Kasumi-1 (cell line): ENCODE measurements around the gene TMEM217.

ENCODE experiments used
- DNase-seq, 2 experiments: peaks; one replicate each; lab custom pipeline; 2025; lab: John Stamatoyannopoulos, UW

Gene TMEM217

DNA sequence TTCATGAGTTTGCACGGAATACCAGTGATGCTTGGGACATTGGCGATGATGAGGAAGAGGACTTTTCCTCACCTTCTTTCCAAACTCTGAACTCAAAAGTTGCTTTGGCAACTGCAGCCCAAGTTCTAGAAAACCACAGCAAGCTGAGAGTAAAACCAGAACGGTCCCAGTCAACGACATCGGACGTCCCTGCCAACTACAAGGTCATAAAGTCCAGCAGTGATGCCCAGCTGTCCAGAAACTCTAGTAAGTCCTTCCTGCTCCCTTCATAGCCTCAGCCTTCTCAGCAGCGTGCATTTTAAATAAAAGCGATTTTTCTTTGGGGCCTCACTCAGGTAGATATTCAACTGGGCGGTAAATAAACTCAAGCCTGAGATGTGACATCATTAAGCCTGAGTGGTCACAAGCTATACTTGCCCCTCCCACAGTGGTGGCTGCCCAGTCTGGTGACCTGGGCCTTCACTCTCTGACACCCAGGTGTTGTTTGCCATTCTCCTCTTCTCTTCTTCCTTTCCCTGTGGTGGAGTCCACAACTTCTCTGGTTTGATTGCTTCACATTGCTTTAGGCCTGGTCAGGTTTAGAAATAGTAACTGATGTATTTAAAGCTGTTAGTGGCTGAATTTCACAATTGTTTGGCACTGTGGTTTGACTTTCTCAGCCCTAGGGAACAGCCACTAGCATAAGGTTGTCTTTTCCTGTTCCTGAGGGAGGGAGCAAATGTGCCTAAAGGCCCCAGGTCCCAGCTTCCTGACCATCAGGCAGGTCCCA, 21.6 kb upstream of the TMEM217 start:
- peak; percentile 76 to 79 for DNase-seq

DNA sequence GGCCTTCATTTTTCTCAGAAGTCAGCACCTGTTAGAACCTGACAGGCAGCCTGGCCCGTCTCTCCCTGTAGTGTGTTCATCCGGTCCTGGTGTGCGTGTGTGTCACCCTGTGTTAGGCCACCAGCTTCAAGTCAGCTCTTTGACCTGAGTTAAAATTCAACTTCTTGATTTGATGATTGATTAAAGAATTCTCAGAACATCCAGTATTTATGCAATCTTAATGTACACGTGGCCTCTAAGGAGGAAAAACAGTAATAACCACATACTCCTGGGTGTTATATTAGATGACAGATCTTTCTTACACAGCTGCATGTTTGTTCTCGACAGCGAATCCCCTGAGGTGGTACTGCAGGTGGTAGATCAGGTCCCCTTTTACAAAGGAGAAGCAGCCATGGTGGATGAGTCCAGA, 19.1 kb upstream of the TMEM217 start:
- no peak for DNase-seq

DNA sequence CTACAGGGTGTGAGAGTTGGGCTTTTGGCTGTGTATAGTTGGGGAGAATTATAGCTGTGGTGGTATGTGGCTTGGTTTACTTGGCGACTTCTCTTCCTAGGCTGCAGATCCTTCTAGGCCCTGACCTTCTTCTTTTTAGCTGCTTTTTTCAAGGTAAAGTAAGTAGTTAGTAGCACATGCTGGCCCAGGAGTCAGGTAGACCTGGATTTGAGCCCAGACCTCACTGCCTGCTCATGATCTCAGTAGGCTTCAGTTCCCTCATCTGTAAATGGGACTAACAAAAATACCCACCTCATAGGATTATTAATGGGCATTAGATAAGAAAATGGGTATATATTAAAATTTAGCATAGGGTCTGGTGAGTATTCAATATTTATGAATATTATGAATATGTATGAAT, 17.4 kb upstream of the TMEM217 start:
- DNase-seq = no peak

DNA sequence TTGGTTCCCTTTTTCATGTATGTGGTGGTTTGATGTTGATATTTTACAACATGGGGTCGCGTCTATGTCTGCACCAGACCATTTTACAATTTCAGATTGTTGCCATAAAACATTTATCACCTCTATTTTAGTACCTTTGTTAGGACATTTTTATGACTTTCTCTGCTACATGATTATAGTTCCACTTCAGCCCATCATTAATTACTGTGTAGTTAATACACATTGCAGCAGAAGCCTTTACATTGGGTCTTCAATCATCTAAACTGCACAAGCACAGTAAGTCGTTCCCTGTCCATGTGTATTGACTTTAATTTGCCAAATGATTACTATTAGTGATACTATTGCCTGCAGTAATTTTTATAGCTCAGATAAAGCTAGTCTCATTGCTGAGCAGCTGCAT, 15.7 kb upstream of the TMEM217 start:
- DNase-seq = no peak

DNA sequence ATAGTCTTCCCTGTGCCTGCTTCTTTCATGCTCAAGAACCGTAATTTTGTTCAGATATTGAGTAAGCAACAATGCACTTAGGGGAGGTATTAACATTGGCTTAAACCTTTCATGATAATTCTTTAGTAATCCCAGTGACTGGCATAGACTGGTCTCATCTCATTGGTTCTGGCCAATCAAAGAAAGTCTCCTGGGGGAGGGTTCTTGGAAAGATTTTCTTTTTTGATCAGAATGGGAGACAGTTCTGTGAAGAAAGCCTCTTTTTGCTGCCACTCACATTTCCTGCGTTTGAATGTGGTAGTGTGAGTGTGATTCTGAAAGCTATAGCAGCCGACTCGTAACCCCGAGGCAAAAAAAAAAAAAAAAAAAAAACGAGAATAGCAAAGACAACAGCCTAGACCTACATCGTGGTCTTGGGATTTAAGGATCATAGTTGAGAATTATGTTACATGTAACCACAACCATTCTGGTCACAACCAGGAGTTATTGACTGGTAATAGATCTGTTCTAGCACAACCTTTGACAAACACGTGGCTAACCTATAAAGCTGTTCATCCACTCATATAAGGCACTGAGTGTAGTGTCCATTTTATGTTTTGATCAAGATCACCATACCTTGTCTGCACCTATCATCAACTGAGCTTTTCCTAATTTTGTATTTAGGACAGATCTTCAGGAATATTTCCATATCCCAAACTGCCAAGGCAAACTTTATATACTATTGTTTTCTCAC, 15.1 kb upstream of the TMEM217 start:
- no peak for DNase-seq

DNA sequence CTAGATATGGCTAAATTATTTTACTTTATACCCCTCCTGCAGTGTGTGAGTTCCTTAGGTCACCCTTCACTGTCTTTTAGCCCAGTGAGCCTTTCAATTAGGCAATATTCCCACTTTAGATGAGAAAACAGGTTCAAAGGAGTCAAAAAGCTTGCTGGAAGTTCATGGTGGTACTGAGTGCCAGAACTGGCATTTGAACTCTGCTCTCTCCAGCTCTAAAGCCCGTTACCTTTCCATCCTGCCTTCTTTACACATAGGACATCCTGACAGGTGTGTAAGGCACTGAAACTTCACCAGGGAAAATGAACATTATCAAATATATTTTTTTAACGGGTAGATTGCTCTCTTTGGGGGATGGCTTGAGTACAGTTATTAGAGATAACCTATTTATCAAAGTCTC, 11.2 kb upstream of the TMEM217 start:
- DNase-seq = no peak

DNA sequence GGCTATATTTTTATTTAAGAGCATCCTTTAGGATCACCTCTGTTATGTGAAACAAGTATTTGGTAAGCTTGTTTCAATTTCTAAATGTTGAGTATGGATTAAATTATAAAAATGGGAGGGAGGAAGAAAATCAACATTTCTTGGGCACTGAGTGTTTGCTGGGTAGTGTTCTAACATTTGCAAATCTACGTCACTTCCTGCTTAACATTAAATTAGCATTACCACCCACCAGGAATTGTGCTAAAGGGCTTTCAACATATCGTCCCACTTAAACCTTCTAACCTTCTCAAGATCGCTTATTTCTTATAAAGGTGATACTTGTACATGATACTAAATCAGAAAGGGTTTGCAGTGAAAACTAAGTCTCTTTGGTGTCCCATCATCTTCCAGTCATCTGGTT, 7.9 kb upstream of the TMEM217 start:
- DNase-seq = no peak

DNA sequence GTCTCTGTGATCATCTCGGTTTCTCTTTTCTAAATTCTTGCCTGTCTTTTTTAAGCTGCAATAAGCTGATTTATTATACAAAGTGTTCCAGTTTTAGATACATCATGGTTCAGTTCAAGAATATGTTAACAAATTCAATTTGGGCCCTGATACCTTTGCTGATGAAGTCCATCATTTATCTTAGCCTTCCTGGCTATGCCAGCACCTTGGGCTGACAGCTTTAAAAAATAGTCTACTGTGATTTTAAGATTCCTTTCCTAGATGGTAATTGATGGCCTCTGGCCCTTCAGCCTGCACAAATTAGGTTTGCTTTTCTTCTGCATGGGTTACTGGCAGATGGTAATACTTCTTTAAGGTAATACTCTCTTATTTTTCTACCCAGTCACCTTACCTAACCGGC, 7.1 kb upstream of the TMEM217 start:
- no peak for DNase-seq

DNA sequence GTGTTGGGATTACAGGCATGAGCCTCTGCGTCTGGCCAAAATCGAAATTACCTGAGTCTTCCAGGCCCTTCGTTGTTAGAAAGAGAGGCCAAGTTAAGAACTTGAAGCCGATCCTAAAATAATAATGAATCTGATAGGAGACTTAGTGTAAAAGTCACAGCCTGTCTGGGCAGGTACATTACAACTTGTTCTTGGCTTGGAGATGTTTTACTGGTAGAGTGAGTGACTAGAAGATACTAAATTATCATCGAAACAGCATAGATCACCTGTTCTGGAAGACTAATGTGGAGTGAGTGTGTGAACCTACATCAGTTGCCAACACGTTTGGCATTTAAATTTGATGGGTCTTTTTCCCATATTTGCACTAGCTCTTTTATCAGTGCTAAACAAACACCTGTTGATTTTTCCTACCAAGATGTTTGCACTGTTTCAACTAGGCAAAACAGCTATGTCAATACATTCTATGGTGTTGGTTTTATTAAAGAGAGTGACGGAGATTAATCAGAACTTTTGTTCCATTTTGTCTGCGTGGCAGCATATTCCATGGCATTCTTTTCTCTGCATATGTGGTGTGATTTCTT, 4.6 kb upstream of the TMEM217 start:
- no peak for DNase-seq

DNA sequence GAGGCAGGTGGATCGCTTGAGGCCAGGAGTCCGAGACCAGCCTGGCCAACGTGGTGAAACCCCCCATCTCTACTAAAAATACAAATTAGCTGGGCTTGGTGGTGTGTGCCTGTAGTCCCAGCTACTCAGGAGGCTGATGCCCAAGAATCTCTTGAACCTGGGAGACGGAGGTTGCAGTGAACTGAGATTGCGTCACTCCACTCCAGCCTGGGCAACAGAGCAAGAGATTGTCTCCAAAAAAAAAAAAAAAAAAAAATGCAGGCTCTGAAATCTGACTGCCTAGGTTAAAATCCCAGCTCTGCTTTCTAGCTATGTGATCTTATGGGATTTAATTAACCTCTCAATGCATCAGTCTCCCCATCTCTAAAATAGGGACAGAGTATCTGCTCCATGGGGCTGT, 3.3 kb upstream of the TMEM217 start:
- DNase-seq = no peak

DNA sequence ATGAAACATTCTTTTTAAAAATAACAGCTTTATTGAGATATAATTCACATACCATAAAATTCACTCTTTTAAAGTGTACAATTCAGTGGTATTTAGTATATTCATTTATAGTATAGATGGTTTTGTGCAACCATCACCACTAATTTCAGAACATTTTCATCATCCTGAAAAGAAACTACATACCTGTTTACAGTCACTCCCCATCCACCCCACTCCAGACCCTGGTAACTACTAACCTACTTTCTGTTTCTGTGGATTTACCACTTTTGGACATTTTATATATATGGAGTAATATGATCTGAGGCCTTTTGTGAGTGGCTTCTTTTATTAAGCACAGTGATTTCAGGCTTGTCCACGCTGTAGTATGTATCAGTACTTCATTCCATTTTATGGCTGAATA, 2.5 kb upstream of the TMEM217 start:
- no peak for DNase-seq

DNA sequence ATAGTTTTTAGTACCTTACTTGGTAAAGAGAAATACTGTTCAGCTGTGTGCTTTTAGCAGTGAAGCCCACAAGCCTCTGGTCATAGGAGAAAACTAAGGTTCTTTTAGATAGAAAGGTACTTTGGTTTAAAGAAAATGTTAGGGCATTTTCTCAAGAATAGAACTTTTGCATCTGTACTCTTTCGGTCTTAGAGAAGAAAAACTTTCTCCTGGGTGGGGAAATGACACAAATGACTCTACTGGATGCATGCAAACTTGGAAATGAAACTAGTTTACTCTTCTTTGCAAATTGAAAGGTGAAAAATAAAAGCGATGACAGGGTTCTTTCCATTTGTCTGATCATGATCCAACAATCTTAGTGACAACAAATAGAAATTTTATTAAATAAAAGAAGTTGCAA, 2.1 kb upstream of the TMEM217 start:
- no peak for DNase-seq

DNA sequence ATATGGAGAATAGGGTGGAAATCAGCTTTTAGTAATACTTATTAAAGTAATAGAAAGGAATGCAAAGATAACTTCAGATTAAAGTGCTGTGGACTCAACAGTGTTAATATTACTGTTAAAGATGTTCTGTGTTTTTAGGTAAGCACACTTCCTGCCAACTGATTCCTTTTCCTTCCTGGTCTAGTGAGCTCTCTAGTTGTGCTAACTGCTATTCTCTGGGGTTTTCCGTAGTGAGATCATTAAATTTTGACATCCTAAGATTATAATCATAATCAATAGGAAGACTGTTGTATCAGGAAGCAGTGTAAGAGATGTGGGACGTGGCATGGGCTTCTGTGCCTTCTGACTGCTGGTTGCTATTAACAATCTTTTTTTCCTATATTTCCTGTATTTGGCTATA, 1.2 kb upstream of the TMEM217 start:
- DNase-seq = peak; percentile 24 to 56

DNA sequence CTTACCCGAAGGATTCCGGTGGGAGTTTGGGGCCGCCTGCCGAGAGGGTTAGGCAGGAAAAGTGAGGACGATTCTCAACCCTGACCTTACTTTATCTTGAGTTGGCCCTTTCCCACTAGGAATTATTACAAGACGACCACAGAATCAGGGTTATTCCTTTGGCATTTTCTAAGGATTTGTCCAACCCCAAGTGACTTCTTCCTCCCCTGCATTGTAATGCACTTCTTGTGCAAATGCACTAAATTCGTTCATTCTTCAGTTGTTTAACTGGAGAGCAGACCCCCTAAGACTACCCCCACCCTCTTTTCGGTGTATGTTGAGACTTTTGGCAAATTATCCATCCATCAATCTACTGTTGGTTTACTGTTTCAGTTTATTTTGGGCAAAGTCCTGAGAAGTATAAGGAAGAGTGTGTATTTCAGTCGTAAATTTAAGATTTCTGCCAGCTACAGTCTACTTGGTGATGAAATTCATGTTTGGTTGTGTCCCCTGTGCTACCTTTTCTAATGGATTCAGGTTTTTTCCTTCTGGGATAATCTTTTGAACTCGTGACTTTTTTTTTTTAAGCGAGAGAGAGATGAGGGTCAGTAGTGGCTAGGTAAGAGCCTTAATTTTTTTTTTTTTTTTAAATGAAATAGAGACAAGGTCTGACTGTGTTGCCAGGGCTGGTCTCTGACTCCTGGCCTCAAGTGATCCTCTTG, 611 bp upstream of the TMEM217 start:
- no peak for DNase-seq

DNA sequence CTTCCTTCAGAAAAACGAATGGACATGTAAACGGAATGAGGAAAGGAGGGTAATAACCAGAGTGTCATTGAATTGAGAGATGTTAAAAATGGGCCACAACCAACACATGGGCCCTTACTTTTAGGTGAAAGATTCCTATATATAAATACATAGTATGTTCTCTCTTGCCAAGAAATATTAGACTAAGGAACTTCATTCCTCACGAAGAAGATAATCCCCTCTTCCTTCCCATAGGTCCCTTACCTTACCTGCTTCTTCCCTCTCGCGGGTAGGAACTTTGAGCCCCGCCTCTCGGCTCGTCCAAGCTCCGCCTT, 667 bp downstream of the TMEM217 start:
- no peak for DNase-seq

DNA sequence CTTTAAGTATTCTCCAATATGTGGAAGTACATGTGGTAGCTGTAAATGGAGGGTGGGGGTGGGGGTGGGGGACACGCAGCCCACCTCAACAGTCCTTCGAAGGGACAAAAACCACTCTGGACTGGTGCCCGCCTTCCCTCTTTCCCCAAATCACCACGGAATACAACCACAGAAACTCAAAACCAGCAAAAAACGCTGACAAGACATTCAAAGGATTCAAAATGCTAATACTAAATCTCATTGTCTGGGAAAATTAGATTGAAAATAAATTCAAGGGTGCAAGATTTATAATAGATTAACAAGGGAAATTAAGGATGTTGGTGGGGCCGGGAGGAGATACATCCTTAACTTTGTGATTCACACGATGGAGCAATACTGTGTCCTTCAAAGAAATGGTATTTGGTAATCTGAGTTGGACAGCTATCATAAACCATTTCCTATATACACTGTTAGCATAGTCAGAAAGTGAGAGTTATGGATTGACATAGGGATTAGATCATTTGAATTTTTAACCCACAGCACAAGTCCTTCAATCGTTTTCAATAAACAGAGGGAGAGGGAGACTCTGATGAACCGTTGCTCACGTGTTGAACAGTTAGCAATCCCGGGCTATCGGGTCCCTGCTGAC, 1.1 kb downstream of the TMEM217 start:
- no peak for DNase-seq

DNA sequence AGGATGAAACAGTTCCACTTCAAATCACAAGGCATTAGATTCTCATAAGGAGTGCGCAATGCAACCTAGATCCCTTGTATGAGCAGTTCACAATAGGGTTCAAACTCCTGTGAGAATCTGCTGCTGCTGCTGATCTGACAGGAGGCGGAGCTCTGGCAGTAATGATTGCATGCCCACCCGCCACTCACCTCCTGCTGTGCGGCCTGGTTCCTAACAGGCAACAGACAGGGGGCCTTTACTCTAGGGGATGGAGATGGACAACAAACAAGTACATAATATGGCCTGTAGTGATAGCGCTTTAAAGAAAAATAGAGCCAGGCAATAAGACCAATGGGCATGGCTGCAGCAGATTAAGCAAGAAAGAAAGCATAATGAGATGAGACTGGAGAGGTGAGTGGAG, 3.1 kb downstream of the TMEM217 start:
- DNase-seq = no peak

DNA sequence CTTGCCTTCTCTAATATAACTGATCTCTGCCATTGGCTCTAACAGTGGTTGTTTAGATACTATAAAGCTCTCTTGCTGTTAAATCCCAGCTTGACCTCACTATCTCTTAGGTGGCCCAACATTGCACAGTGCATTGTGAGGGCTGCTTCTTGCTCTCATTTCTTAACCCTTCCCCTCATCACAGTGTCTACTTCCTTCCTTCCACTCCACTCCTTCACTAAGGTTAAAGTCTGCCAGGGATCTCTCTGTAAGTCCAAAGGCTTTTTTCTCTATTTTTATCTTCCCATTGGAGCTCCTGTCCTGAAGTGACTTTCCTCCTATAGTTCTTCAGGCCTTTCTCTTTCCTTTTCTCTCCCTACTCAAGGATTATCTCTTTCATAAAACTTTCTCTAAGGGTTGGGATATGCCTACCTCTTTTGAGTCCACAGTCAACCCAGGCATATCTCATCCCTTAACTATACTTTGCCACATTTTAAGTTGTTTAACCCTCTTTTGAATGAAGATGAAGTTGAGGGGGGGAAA, 4.4 kb downstream of the TMEM217 start:
- no peak for DNase-seq

DNA sequence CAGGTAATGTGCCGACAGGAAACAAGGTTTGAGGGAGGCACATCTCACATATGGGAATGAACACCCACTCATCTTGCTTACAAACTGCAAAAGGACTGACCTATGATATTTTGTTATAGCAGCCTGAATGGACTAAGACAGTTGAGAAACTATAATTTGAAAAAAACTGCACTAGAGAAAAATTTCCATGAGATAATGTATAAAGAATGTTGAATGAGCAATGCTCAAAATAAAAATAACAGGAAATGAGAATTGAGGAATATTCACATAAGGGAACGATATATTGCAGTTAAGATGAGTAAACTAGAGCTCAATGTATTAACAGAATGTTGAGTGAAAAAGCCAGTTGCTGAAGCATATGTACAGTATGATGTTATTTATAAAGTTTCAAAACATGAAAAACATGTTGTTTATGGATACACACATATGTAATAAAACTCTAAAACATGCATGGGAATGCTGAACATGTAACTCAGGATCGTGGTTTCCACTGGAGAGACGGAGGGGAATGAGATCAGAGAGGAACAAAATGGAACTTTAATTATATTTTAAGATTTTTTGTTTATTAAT, 6.6 kb downstream of the TMEM217 start:
- DNase-seq = no peak

DNA sequence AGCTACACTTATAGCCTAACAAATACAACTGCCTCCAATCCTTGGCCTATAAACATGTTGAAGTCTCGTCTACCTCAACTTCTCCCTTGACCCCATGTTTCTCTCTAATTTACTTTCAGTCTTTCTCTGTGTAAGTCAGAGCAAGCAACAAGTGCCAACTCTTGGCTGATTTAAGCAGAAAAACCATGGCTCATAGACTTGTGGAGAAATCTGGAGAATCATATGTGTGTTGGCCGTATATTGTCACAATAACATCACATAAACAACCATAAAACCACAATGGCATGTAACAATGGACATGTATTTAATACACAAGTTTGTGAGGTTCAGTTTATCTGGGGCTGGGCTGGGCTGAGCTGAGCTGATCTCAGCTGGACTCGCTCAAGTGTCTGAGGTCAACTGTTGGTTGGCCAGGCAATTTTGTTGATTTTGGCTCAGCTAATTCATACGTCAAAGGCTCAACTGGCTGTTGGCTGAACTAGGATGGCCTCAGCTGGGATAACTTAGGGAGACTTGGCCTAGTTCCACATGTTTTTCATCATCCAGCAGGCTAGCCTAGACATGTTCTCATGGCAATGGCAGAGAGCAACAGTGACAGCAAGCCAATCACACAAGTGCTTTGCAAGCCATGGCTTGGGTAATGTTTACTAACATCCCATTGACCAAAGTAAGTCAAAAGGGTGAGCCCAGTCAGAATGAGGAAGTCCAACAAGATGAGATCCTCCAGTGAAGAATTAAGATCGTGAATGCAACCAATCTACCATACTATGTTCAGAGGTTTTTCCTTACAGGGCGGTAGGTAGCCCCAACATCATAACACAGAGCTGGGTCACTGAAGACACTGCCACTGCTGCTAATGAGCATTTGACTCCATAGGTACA, 13.3 kb downstream of the TMEM217 start:
- DNase-seq = peak in 1 of 2 experiments; percentile 17
